Measurements from ENCODE around the gene CRYBA4. TPM values are rescaled to one million over a fixed set of nuclear protein-coding genes. Genes with fewer than 3 reads are reported as not detected.
A peak's percentile ranks its signal among the peaks of the same experiment; 100 is the strongest.

Gene CRYBA4
- total RNA-seq, 1 experiment from 2014 or later: 0.52 TPM

GRCh38 chr22:26593763-26594162, 28.0 kb upstream of the CRYBA4 start:
- no peak overlapping the region for H3K14ac ChIP-seq (ENCODE audit: insufficient read depth, low read length)
- no peak overlapping the region for H2BK120ac ChIP-seq (ENCODE audit: low read depth, low read length, poor library complexity, severe bottlenecking)
- peaks cover 19 to 28% of the 10 kb centered on the region in 2 experiments for H3K4me1 Mint-ChIP-seq
- no peak overlapping the region for H2BK12ac ChIP-seq (ENCODE audit: insufficient read length, low read depth, low read length)
- no peak overlapping the region for H4K5ac ChIP-seq (ENCODE audit: insufficient read length, low read depth, low read length)
- H3K4me3 Mint-ChIP-seq: no peak overlapping the region; a peak in 1 of 5 replicates
- no peak overlapping the region for H3K9ac ChIP-seq (ENCODE audit: extremely low read depth, insufficient read length, low read length)
- no peaks in the 10 kb centered on the region for H4K20me1 ChIP-seq (ENCODE audit: control insufficient read depth, insufficient read depth, insufficient read length)
- H3K27ac ChIP-seq (ENCODE audit: insufficient read length, low read depth, low read length): no peak overlapping the region
- H3K56ac ChIP-seq (ENCODE audit: insufficient read length, low read depth, low read length): no peak overlapping the region
- peaks cover under 1% of the 10 kb centered on the region in 3 experiments; a peak in 5 of 7 replicates for H3K36me3 Mint-ChIP-seq (ENCODE audit: insufficient read depth in 1 of 3, low read depth in 3 of 3)
- no peaks in the 10 kb centered on the region for H3K23me2 ChIP-seq (ENCODE audit: insufficient read length, low read depth, low read length, poor library complexity, severe bottlenecking)
- H3K4me1 ChIP-seq (ENCODE audit: insufficient read depth, low read length): peaks cover 3% of the 10 kb centered on the region; the same call in 1 of the 2 replicates
- H3K18ac ChIP-seq (ENCODE audit: insufficient read length, low read depth, low read length): no peak overlapping the region
- H2BK5ac ChIP-seq (ENCODE audit: insufficient read length, low read length): no peak overlapping the region
- no peak overlapping the region for H2BK20ac ChIP-seq (ENCODE audit: low read depth, low read length, poor library complexity, severe bottlenecking)
- H3K9me3 ChIP-seq (ENCODE audit: control insufficient read depth, low read depth, low read length): no peaks in the 10 kb centered on the region
- H3K9me3 Mint-ChIP-seq: no peaks in the 10 kb centered on the region; a peak in 1 of 5 replicates
- no peak overlapping the region for H4K8ac ChIP-seq (replicated peaks; ENCODE audit: insufficient read length, low read depth, low read length)
- H3T11ph ChIP-seq (ENCODE audit: low read length): no peak overlapping the region
- peaks cover 6% of the 10 kb centered on the region; the same call in 1 of the 2 replicates for H3K79me2 ChIP-seq (ENCODE audit: insufficient read depth, low read length)
- H3K27me3 Mint-ChIP-seq (ENCODE audit: low read depth): peaks cover 8% of the 10 kb centered on the region
- TF ChIP-seq CTCF (conservative IDR thresholded peaks at IDR 0.05): no peak
- H4K91ac ChIP-seq (ENCODE audit: insufficient read length, low read depth, low read length): peak overlapping the region; percentile 36
- no peaks in the 10 kb centered on the region for H3K79me1 ChIP-seq (ENCODE audit: insufficient read depth, low read depth, low read length, poor library complexity, severe bottlenecking)
- no peak overlapping the region for H2BK15ac ChIP-seq (ENCODE audit: low read depth, low read length)
- no peak overlapping the region for H3K4me2 ChIP-seq (ENCODE audit: insufficient read depth, insufficient read length, low read length)
- no peaks in the 10 kb centered on the region for H3K27me3 ChIP-seq (ENCODE audit: insufficient read depth, low read length)
- H3K4ac ChIP-seq (ENCODE audit: low read depth, low read length): no peak overlapping the region
- H3K23ac ChIP-seq (ENCODE audit: insufficient read length, low read depth, low read length): no peak overlapping the region
- H2AK5ac ChIP-seq (ENCODE audit: insufficient read length, low read length): no peak overlapping the region
- no CpG with 5 or more reads among the region's 1 CpG for WGBS (ENCODE audit: extremely low coverage, insufficient read length, low lambda C conversion rate)
- DNase-seq: no peak
- H2AFZ ChIP-seq (ENCODE audit: low read length): no peak overlapping the region
- H3K27ac Mint-ChIP-seq: no peak overlapping the region
